HAP-1 (cell line): Measurements from ENCODE around the gene SMIM41.

Experiments used
- DNase-seq, 2 experiments: peaks; one replicate each; pipeline ENCODE4 v3.0.0-alpha.2; 2016 to 2020; ENCODE audit warnings: low spot score in 2 of 2
- H3K27me3 ChIP-seq: fragments of 250-450 bp; sonication (Bioruptor Pico); 2 replicates; pipeline ENCODE4 v1.5.1; 2020; ENCODE audit warnings: low read depth, mild to moderate bottlenecking, moderate library complexity
- H3K36me3 ChIP-seq: fragments of 250-450 bp; sonication (Bioruptor Pico); replicated peaks from 2 replicates; pipeline ENCODE4 v1.5.1; 2020; ENCODE audit warnings: mild to moderate bottlenecking
- H3K4me1 ChIP-seq: fragments of 250-450 bp; sonication (Bioruptor Pico); 2 replicates; pipeline ENCODE4 v1.5.1; 2020; ENCODE audit warnings: mild to moderate bottlenecking
- H3K4me3 ChIP-seq: fragments of 250-450 bp; sonication (Bioruptor Pico); 2 replicates; pipeline ENCODE4 v1.5.1; 2020; ENCODE audit warnings: mild to moderate bottlenecking, moderate library complexity
- H3K9me3 ChIP-seq: fragments of 250-450 bp; sonication (Bioruptor Pico); 2 replicates; pipeline ENCODE4 v1.5.1; 2020; ENCODE audit warnings: mild to moderate bottlenecking, moderate library complexity
- in situ Hi-C: fragments of 300-500 bp; cut with MboI; formaldehyde crosslinking; loops from 3 replicates; pipeline ENCODE4 v1.14.3; 2020; ENCODE audit warnings: low sequenced_read_pairs, inconsistent platforms, mixed read lengths

The SMIM41 gene

DNA sequence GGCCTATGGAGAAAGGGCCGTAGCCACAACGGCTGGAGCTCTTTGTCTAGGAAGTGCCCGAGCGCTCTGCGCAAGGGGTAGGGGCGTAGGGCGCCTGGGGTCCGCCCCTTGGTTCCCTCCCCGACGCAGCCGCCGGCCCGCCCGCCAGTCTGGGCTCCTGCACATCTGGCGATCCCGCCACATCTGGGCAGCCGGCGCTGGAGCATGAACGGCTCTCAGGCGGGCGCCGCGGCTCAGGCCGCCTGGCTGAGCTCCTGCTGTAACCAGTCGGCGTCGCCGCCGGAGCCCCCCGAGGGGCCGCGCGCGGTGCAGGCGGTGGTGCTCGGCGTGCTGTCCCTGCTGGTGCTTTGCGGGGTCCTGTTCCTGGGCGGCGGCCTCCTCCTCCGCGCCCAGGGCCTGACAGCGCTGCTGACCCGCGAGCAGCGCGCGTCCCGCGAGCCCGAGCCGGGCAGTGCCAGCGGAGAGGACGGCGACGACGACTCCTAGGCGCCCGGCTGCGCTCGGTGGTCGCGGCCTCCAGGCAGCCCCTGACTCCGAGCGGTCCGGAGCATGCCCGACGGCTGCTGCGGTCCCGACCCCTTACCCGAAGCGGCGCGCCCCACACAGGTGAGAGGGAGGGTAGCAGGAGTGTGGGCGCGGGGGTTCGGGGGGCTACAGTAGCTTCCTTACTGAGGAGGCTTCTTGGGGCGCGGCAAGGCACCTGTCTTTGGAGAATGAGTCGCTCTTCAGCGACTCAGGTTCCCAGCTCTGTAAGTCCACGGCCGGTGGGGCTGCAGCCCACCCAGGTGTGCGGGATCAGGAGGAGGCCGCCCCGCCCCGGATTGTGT, at the start of gene SMIM41:
Gene SMIM41 (plus strand): TSS at position 129 of the 827 bp plus-strand sequence. CDS start 76 bp downstream, at position 205.
- no peak for DNase-seq
- H3K9me3 ChIP-seq = no peaks in the 10 kb centered on the region
- in situ Hi-C loops = loop anchor here (5.0 kb wide), 1 partner anchor 52 kb away; no protein-coding TSS in a partner anchor
- peaks cover 23% of the 10 kb centered on the region for H3K36me3 ChIP-seq
- no peaks in the 10 kb centered on the region for H3K4me1 ChIP-seq
- H3K27me3 ChIP-seq = no peaks in the 10 kb centered on the region
- no peak within 1 kb of the TSS for H3K4me3 ChIP-seq

DNA sequence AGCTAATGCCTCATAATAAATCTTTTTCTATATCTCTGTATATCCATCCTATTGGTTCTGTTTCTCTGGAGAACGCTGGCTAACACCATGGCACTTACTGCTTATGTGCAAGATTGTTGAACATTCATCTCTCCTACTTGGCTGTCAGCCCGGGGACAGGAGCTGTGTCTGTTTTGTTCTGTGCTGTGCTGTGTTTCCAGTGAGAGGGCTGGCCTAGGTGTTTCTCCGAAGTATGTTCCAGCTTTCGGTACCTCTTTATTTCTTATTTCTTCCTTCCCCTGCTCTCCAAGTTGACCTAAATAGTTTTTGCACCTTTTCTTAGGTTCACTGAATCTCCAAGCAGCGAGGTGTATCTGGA, 47.1 kb upstream of the SMIM41 start:
- H3K4me1 ChIP-seq = peaks cover 16% of the 10 kb centered on the region
- H3K4me3 ChIP-seq = peak overlapping the region; percentile 20
- no peaks in the 10 kb centered on the region for H3K36me3 ChIP-seq
- in situ Hi-C loops = no loop called here
- no peak for DNase-seq
- H3K9me3 ChIP-seq = no peaks in the 10 kb centered on the region
- H3K27me3 ChIP-seq = no peaks in the 10 kb centered on the region

DNA sequence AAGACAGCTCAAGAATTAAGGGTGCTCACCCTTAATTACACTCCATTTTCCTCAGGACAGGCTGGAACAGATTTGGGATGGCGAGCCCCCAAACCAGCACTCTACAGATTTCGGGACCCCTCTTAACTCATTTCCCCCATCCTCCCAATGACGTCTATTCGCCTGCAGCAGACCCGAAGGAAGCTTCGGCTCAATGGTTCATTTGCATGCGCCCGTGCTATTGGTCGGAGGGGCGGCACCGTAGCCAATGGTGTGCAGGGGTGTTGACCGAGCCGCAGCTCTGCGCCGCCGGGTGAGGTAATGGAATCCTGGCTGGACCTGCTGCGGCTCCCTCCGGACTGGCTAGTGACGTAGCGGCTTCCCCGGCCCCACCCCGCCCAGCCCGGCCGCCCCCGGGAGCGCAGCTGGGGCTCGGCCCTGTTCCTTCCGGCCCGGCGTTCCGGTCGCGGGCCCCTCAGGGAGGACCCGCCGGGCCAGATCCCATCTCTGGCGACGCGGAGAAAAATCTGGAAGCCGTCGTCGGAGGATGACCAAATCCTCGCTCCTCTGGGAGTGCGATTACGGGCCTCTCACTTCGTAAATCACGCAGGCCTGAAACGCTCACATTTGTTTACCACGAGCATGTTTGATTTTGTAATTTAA, 46.6 kb upstream of the SMIM41 start:
- in situ Hi-C loops = no loop called here
- Histone ChIP-seq H3K4me1 (peaks cover 16% of the 10 kb centered on the region), H3K27me3 (no peaks in the 10 kb centered on the region)

DNA sequence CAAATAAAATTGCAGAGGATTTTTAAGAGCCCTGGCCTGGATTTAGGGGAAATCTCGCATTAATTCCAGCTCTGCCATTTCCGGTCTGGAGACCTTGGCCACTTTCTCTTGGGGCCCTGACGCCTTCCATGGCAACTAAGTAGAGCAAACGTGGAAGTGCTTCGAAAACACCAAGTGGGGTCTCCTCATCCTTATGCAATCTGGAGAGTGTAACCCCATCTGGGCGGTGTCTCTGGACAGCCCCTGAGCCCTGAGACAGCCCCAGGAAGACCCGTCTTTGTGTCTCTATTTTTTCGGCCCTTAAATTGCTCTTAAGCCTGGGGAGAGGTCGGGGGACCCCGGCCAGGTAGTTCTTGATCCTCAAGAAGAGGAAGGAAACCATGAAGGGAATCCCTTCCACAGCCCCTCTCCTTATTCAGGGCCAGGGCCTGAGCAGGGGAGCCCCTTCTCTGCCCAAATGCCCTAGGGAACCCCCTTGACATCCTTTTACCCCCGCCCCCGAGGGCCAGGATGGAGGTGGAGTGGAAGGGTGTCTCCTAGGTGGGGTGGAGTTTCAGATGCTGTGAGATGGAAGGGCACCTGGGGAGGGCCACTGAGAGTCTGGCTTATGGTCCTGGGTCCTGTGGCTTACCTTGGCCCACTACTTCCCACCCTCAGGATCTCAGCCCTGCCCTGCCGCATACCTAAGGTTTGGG, 45.9 kb upstream of the SMIM41 start:
- Histone ChIP-seq H3K4me3 (peak overlapping the region; percentile 28), H3K36me3 (no peaks in the 10 kb centered on the region), H3K27me3 (no peaks in the 10 kb centered on the region), H3K4me1 (peaks cover 16% of the 10 kb centered on the region), H3K9me3 (no peaks in the 10 kb centered on the region)
- in situ Hi-C loops = no loop called here
- DNase-seq = no peak

More for the DNA sequence above, 46.6 kb upstream of the SMIM41 start:
- no peaks in the 10 kb centered on the region for H3K36me3 ChIP-seq
- H3K4me3 ChIP-seq = peak overlapping the region; percentile 28
- peak; percentile 94 to 97 for DNase-seq
- no peaks in the 10 kb centered on the region for H3K9me3 ChIP-seq

DNA sequence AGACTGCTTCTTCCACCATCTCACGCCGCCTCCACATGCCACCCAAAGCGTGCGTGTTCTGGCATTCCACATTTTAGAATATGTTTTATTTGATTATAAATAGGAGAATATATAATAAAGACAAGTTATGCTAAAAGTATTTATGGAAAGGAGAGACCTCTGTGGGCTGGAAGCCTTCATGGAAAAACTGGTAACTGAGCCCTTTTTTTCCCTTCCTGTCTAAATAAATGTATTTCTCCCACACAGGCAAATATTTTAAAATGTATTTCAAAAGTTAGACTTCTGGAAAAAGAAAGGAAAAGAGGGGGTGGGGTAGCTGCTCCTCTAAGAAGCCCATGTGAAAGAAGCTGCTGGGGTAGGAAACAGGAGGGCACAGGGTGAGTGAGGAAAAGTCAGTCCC, 44.3 kb upstream of the SMIM41 start:
- no peaks in the 10 kb centered on the region for H3K36me3 ChIP-seq
- in situ Hi-C loops = no loop called here
- DNase-seq = no peak
- no peaks in the 10 kb centered on the region for H3K9me3 ChIP-seq
- no peak overlapping the region for H3K4me3 ChIP-seq
- H3K4me1 ChIP-seq = peaks cover 12% of the 10 kb centered on the region
- H3K27me3 ChIP-seq = no peaks in the 10 kb centered on the region

DNA sequence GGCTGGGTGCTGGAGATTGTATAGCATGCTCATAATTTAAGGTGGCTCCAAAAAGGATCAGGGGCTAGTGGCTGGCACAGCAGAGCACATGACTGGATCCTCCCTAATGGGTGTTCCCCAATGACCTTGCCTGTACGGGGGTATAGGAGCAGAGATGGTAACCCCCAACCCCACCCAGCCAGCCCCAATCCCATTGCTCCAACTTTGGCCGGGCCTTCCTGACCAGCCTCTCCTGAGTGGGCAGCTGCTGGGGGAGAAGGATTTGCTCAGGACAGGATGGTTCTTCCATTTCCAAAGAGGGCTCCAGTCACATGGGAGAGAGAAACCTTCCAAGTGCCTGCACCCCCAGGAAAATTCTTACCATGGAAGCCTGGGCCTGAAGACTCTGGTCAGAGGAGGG, 43.6 kb upstream of the SMIM41 start:
- Histone ChIP-seq H3K9me3 (no peaks in the 10 kb centered on the region), H3K4me1 (peaks cover 12% of the 10 kb centered on the region), H3K36me3 (no peaks in the 10 kb centered on the region), H3K27me3 (no peaks in the 10 kb centered on the region), H3K4me3 (no peak overlapping the region)
- no peak for DNase-seq
- in situ Hi-C loops = no loop called here

DNA sequence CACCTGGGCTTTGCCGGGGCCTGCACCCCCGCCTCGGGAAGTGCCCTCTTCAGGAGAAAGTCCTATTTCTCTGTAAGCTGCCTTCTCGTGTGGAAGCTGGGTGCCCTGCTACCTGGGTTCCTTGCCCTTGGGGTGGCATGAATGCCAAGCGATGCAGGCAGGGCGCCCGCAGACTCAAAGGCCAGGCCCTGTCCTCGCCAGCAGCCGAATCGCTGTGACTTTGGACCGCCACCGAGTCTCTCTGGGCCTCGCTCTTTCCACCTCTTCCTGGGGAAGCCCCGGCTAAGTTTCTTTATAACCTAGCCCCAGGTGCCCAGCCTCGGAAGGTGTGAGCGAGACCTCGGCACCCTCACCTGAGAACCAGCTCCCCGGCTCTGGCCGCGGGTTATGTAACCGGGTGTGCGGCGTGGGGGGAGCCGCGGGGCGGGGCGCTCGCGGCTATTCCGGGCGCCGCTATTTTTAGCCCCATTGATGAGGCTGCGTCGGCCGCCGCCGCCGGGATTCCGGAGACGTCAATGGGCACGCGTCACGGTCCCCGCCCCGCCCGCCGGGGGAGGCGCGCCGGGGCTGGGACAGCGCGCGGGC, 42.8 kb upstream of the SMIM41 start:
- Histone ChIP-seq H3K36me3 (no peaks in the 10 kb centered on the region), H3K9me3 (no peaks in the 10 kb centered on the region), H3K4me3 (peak overlapping the region; percentile 37), H3K27me3 (no peaks in the 10 kb centered on the region), H3K4me1 (peaks cover 12% of the 10 kb centered on the region)
- in situ Hi-C loops = no loop called here
- DNase-seq = peak; percentile 57 to 86

DNA sequence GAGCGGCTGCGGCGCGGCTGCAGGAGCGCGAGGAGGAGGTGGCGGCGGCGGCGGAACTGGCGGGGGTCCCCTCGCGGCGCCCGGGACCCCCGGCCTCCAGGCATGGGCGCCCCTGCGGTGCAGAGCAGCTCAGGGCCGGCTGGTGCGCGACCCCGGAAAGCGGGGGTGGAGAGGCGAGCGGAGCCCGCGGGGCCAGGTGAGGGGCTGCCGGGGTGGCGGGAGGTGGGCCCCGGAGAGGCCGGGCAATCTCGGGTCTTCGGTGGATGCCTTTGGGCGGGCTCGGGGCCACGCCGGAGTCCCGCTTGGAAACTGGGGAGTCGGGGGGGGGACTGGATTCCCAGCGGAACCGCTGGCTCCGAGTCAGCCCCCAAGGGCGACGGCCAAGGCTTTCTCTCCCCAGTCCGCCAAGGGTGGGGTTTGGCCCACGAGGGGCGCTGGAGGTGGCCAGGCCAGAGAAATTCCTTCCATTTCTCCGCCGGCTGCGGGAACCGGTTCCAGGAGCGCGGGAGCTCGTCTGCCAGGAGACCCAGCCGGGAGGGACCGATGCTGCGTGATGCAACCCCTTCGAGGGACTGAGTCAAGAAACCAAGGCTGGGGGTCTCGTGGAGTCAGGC, 42.1 kb upstream of the SMIM41 start:
- H3K4me3 ChIP-seq = peak overlapping the region; percentile 86
- DNase-seq = peak in 1 of 2 experiments; percentile 65
- no peaks in the 10 kb centered on the region for H3K9me3 ChIP-seq
- in situ Hi-C loops = no loop called here
- H3K27me3 ChIP-seq = no peaks in the 10 kb centered on the region
- H3K4me1 ChIP-seq = peaks cover 11% of the 10 kb centered on the region
- no peaks in the 10 kb centered on the region; the same call in 1 of the 2 replicates for H3K36me3 ChIP-seq

DNA sequence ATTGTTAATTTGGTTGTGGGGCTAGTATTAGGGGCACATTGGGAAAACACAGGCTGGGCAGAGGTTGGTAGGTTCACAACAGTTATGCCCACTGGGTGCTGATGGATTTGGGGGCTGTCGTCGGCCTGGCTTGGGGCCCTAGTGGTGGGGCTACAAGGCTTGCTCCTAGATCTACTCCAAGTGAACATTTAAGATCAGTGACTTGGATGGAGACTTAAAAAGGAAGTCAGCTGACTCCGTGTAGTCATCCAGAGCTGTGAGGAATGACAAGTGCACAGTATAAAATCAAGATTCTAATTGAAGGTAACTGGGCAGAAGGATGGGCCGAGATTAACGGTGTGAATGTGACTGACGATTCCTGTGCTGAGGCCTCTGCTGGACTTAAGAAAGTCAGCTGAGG, 41.1 kb upstream of the SMIM41 start:
- peaks cover 3% of the 10 kb centered on the region for H3K4me1 ChIP-seq
- in situ Hi-C loops = no loop called here
- H3K27me3 ChIP-seq = no peaks in the 10 kb centered on the region
- H3K36me3 ChIP-seq = peaks cover 4% of the 10 kb centered on the region
- H3K9me3 ChIP-seq = no peaks in the 10 kb centered on the region
- no peak for DNase-seq
- H3K4me3 ChIP-seq = peak overlapping the region; percentile 86

DNA sequence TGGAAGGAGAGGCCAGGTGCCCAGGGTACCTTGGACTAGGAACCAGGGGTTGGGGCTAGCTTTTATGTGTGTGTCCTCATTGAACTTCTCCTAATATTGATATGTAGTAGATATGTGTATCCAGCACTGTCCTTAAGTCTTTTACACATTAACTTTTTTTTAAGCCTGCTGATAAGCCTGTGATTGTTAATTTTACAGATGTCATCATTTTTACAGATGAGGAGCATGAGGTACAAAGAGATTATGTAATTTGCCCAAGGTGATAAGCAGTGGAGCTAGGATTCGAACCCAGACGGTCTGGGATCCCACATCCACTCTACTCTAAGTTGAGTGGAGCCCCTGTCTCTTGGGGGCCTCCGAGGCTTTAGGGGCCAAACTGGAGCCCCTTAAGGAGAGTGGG, 38.5 kb upstream of the SMIM41 start:
- no peak for DNase-seq
- H3K4me3 ChIP-seq = no peak overlapping the region
- H3K9me3 ChIP-seq = no peaks in the 10 kb centered on the region
- no peaks in the 10 kb centered on the region for H3K27me3 ChIP-seq
- in situ Hi-C loops = no loop called here
- peaks cover 2% of the 10 kb centered on the region; the same call in 1 of the 2 replicates for H3K4me1 ChIP-seq
- peaks cover 4% of the 10 kb centered on the region for H3K36me3 ChIP-seq

DNA sequence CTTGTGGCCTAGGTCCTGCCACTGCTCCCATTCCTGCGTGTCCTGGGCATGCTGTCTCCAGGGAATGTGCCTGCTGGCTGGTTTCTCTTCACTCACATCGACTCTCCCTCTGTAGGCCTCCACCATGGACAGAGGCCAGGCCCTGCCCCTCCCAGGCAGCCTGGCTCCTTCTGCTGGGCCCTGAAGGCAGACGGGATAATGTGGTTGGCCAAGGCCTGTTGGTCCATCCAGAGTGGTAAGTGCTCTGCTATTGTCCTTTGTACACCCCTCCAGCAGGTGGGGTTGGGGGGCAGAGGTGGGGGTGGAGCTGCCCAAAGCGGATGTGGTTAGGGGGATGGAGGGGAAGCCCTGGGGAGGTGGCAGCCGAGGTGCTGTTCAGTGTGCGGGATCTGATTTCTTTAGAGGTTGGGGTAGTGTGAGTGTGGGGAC, 37.8 kb upstream of the SMIM41 start:
- no peaks in the 10 kb centered on the region for H3K9me3 ChIP-seq
- H3K4me3 ChIP-seq = no peak overlapping the region
- DNase-seq = no peak
- no peaks in the 10 kb centered on the region for H3K27me3 ChIP-seq
- H3K36me3 ChIP-seq = peaks cover 4% of the 10 kb centered on the region
- H3K4me1 ChIP-seq = peaks cover under 1% of the 10 kb centered on the region; the same call in 1 of the 2 replicates
- in situ Hi-C loops = no loop called here

DNA sequence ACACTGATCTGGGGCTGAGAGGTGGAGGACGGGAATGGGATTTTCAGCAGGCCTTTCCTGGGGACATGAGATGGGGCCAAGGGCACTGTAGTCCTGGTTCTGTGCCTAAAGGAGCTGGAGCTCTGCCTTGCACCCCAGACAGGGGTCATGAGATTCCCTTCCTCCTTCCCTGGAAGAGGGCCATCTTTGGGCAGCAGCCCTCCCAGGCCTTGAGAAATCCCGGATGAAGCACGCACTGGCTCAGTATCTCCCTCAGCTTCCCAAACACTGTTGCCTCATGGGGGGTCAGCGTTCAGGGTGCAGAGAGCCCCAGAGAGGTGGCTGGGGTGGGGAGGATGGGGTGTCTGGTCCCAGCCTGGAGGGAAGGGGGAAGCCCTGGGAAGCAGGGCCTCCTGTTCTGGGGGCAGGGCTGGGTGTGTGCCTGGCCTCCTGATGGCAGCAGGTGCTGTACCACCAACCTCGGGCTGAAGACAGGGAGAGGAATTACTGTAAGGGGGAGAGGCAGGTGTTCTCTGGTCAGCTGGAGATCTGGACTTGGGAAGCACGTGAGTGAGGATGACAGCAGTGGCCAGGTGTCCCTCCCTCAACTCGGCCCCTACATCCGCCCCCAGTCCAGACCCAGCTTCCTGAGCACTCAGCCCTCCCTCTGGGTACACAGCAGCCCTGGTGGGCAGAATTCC, 36.7 kb upstream of the SMIM41 start:
- Histone ChIP-seq H3K4me3 (no peak overlapping the region), H3K36me3 (peaks cover 4% of the 10 kb centered on the region), H3K9me3 (no peaks in the 10 kb centered on the region), H3K27me3 (no peaks in the 10 kb centered on the region), H3K4me1 (no peaks in the 10 kb centered on the region)
- DNase-seq = no peak
- in situ Hi-C loops = no loop called here
